ENCODE measurements around the gene HPGD. TPM values are rescaled to one million over a fixed set of nuclear protein-coding genes. Genes with fewer than 3 reads are reported as not detected.

Gene HPGD
- total RNA-seq = 2.9 and 4.5 TPM in 2 replicates

GRCh38 chr4:174522183-174523024 is at the start of gene HPGD:
TSS of gene HPGD (minus strand) at chr4:174522488. CDS start at chr4:174522451, 37 bp downstream.

Other genes starting within 250 kb of the HPGD start
- gene FBXO8, start 238.8 kb downstream of the HPGD start, total RNA-seq = 13.1 and 16.8 TPM in 2 replicates
- gene CEP44, start 238.6 kb downstream of the HPGD start, total RNA-seq = 5.4 and 6.8 TPM in 2 replicates

Data from airway epithelial cell (primary cell).